GM18499 (cell line): ENCODE data around the gene DEDD.

Experiments used
- ATAC-seq: cut with Tn5 transposase; IDR thresholded peaks from one replicate; pipeline ENCODE4 v1.9.1; 2021; ENCODE audit warnings: moderate number of reproducible peaks; ENCODE audit not compliant: insufficient read depth, unreplicated experiment

The DEDD gene

GRCh38 chr1:161096530-161096929 lies 35.9 kb downstream of the DEDD start:
- no peak for ATAC-seq

- ATAC-seq, result no peak
Measured at GRCh38 chr1:161096015-161096414, 36.5 kb downstream of the DEDD start.

DNA sequence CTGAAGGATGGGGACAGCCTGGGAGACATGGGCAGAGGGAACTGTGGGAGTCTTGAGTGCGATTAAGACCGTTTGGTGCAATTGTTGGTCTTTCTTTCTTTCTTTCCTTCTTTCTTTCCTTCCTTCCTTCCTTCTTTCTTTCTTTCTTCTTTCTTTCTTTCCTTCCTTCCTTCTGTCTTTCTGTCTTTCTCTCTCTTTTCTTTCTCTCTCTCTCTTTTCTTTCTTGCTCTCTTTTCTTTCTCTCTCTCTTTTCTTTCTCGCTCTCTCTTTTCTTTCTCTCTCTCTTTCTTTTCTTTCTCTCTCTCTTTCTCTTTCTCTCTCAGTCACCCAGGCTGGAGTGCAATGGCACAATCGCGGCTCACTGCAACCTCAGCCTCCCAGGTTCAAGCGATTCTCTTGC lies 37.2 kb downstream of the DEDD start:
- no peak for ATAC-seq

GRCh38 chr1:161094481-161094880 lies 38.0 kb downstream of the DEDD start:
- ATAC-seq, result no peak

DNA sequence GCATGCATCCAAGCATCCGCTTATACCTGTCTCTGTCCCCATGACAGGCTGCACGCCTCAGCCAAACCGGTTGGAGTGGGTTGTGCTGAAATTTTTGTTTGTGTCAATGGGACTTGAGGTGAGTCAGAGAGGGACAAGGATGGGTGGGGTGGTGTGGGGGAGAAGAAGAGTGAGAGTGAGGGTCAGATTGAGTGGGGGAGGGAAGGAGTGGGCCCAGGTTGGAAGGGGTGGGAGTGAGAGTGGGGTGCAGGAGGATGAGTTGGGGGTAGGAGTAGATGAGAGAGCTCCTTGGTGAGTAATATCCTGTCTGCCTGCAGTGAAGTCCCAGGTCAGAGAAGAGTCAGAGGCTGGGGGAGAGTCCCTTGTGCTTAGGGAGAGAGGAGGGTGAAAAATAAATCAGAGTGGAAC lies 39.8 kb downstream of the DEDD start:
- no peak for ATAC-seq

DNA sequence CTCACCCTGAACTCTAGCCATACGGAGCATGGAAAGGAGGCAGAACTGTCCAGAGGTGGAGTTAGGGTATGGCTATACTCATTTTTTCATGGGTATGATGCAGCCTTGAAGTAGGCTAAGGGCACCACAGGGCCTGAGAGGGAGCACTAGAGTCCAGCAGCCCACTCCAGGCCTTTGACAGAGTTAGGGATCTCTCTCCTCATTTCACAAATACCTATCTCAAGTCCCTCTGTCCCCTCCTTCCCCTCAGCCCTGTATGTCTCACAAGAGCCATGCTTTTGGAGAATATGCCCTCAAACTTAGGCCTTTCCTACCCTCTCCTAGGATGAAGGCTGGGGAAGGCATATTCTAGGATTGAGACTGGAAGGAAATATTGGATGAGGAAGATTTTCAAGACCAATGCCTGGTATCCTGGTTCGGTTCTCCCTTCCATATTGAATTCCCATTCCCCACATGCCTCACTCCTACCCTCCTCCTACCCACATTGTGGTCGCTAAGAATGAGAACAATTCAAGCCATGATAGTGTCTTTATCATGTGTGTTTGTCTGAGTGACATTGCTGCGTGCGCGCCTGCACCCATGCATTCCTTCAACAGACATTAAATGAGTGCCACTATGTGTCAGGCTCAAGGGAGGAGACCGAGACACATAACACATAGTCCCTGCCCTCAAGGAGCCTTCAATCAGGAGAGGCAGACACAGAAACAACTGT lies 40.5 kb downstream of the DEDD start:
- no peak for ATAC-seq

DNA sequence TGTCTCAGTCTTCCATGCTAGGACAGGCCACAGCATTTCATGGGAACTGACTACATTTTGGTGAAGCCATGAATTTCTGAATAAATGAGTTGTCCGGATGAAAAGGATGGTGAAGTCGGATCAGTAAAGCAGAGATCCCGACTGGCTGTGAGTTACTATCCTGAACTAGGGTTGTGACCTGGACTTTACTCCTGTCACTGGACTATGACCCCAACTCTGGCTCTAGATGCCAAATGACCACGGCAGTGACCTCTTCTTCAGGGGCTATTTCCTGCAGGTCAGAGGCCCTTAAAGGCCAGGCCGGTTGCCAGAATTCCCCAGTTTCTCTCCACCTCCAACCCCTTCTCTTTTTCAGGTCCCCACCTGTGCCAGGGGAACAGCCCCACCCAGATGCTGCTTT lies 41.4 kb downstream of the DEDD start:
- ATAC-seq, result no peak

DNA sequence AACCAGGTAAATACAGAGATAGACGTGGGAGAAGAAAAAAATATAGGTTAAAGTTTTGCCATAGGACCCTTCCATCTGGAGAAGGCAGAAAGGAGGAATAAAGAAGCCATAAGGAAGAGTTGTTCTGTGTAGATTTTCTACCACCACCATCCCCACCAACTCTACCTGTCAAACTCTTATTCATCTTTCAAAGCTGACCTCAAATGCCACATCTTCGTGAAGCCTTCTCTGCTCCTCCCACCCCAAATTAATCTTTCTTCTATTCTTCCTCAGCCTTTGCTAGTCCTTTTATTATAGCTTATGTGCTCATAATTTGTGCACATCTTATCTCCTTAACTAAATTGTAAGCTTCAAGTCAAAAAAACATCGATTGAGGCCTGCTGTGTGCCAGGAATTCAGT lies 41.9 kb downstream of the DEDD start:
- no peak for ATAC-seq

- no peak for ATAC-seq
Measured at GRCh38 chr1:161089938-161090337, 42.5 kb downstream of the DEDD start.

GRCh38 chr1:161089251-161089924 lies 43.1 kb downstream of the DEDD start, which contains the start of gene NECTIN4:
Gene NECTIN4 (minus strand): TSS chr1:161089558. CDS start chr1:161089296, 262 bp downstream.
- no peak for ATAC-seq

DNA sequence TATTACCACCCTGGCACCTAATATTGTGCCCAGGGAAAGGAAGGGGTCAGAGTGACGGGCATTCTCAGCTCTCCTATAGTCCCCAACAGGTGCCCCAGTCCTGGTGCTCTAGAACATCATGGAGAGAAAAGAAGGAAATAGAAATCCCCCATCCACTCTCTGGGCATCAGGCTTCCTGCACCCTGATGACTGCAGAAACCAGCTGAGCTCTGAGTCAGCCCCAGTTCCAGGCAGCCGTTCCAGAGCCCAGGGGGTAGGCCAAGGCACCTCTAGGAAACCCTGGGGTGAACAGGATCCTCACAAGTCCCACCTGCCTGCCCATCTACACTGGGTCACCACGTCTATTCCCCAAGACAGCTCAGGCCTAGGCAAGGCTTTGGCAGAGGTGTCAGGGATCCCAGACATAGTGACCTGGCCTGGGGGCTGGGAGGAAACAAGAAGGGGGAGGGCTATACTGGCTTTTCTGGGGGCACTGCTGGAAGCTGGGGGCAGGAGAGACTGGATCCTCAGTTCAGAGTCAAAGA lies 43.8 kb downstream of the DEDD start:
- ATAC-seq, result no peak

GRCh38 chr1:161086457-161086856 lies 46.0 kb downstream of the DEDD start:
- ATAC-seq, result no peak

- no peak for ATAC-seq
Measured at GRCh38 chr1:161085165-161085564, 47.3 kb downstream of the DEDD start.

DNA sequence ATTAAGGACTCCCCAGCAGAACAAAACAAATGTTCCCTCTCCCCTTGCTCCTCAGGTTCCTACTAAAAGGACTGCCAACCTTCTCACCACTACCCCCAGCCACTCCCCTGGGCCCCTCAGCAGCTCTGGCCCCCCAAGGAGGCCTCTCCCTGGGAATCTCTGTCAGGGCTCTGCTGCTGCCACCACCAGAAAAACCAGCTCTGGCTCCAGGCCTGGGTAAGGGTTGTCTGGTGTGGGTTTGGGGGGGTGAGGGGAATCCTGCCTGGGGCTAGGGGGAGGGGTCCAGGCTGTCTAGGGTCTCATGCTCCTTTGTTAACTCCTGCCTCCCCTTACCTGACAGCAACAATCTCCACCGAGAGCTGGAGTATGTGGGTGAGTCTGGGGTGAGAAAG lies 47.9 kb downstream of the DEDD start:
- ATAC-seq, result no peak

- ATAC-seq, result no peak
Measured at GRCh38 chr1:161083748-161084596, 48.5 kb downstream of the DEDD start.

DNA sequence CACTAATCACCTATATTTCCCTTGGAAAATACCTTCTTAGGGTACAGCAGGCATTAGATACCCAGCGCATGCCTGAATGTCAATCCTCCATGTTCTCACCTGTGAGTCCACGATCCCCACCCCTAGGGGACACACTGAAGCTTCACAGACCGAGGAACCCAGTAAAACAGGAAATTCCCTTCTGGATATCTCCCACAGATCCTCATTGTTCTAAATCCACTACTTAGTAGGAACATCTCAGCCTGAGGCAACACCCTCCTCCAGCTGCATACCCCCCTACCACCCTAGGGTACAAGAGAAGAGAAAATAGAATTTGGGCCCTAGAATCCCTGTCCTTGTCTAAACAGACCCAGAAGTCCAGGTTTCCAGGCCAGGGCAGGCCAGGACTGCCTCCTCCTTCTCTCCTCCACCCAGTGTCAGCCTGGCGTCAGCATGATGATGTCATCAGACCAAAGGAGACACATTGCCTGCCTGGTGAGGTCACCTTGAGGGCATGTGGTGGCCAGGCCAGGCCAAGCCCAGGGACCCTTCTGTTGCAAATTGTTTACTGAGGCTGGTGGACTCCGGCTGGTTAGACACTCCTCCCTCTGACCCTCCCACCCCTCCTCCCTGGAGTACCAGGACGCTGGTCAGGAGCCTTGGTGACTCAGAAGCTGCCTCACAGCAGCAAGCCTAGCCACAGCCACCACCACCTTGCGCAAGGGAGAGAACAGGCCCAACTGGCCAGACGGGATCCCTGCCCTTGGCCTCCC lies 49.3 kb downstream of the DEDD start:
- ATAC-seq, result no peak

GRCh38 chr1:161082483-161082882 lies 50.0 kb downstream of the DEDD start:
- no peak for ATAC-seq

DNA sequence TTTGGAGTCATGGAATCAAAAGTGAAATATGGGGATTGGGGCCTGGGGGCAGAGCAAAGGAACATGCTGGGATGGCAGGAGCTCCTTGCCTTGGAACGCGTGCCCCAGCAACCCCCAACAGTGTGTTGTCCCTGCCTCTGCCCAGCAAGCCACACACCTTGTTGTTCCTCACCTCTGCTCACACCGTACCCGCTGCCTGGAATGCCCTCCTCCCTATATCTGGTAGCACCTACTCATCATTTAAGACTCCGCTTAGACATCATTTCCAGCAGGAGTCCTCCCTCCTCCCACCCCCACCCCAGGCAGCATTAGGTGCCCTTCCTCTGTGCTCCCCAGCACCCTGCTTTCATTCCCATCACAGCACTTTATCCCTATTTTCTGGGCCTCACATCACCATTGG lies 50.9 kb downstream of the DEDD start:
- no peak for ATAC-seq

DNA sequence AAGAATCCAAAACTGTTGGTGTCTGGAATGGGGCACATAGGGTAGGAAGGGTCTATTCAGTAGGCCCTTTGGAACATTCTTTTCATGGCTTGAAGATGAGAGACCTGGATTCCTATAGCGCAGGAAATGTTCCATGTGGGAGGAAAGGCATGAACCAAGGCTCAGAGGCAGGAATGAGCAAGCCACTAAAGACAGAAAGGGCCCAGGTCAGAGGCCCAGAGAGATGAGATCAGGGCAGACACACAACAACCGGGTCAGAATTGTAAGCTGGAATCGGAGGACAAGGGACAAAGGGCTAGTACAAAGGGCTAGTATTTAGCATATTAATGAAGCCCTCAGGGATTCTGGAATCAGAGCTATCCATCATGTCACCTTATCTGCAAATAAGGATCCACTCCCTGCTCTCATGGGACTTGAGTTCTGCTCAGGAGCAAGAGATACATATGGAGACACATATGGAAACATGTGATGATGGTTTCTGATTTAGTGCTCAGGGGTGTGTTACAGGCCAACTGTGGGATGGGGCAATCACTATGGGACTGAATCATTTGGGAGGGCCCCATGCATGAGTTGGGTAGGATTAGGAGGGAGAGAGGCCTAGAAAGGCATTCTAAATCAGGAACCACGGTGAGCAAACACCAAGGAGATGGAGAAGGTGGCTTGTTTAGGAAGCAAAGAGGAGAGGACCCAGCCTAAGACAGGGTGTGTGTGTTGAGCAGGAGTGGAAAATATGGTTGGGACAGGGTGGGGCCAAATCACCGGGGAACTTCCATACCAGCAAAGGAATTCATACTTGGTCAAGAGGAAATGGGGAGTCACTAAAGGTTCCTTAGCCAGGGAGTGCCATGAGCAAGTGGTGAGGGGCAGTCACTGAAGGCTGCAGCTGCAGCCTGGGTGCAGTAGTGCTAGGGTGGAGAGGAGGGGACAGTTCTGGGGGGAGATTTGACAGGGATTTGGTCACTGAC lies 51.7 kb downstream of the DEDD start:
- no peak for ATAC-seq
